ENCODE data around the gene C2orf69.
A peak's percentile ranks its signal among the peaks of the same experiment; 100 is the strongest.

The C2orf69 gene

DNA sequence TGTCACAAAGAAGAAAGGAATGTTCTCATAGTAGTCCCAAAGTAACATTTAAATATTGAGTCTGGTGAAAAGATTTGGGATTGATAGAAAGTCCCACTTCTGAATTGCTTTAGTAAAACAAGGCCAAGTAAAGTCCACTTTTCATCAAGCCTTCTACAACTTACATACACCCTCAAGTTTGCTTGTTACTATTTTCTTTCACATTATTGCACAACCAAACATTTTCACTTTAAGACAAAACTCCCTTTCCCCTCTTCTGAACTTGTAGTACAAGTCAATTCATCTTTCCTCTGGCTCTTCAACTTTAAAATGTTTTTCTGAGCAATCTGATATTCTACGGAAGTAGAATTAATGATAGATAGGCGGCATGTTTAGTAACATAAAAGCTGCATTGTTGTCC lies 55.3 kb downstream of the C2orf69 start:
- Mint-ChIP-seq H3K27ac (no peak overlapping the region), H3K27me3 (no peaks in the 10 kb centered on the region), H3K4me3 (no peak overlapping the region), H3K36me3 (peaks cover 23 to 40% of the 10 kb centered on the region in 2 donors), H3K4me1 (peaks cover 4 to 12% of the 10 kb centered on the region in 2 donors), H3K9me3 (no peaks in the 10 kb centered on the region)
- ATAC-seq (replicated peaks) (no peak), DNase-seq (no peak)

DNA sequence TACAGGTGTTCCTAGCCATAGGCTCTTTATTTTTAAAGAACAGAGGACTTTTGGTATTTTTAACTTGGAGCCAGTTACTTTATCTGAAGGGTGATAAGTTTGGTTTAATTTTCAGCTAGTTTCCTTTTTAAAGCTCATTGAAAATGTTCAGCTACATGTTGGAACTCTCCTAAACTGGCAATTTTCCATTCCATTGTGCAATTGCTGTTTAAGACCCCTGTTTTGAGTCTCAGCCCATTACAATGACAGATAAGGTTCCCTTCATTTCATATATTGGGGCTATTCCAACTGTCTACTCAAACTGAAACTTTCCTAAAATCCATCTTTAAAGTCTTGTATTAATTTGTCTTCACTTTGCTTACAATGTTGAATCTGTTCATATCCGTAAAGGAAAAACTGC lies 55.9 kb downstream of the C2orf69 start:
- DNase-seq (no peak), ATAC-seq (replicated peaks) (no peak)
- H3K36me3 Mint-ChIP-seq, result peaks cover 19 to 37% of the 10 kb centered on the region in 2 donors
- no peaks in the 10 kb centered on the region for H3K27me3 Mint-ChIP-seq
- H3K4me3 Mint-ChIP-seq, result no peak overlapping the region
- H3K9me3 Mint-ChIP-seq, result no peaks in the 10 kb centered on the region
- H3K4me1 Mint-ChIP-seq, result peaks cover 4 to 7% of the 10 kb centered on the region in 2 donors
- H3K27ac Mint-ChIP-seq, result no peak overlapping the region

DNA sequence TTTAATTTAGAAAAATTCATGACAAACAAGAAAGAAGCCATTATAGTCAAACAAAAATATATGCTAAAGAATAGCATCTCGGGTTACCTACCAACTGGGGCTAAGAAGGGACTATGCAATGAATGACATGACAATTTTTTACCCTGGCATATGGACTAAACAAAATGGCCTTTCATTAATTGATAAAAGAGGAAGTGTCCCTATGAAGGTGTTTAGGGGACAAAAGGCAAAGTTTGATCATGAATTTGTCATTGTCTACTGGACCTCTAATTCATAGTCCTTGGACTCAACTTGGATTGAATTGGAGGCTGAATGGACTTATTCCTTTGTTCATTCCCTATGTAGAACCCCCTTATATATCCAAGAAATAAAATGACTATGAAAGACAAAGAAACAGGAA lies 57.0 kb downstream of the C2orf69 start:
- DNase-seq, result no peak
- no peak for ATAC-seq (replicated peaks)
- Mint-ChIP-seq H3K9me3 (no peaks in the 10 kb centered on the region), H3K27me3 (no peaks in the 10 kb centered on the region), H3K27ac (peak overlapping the region; percentile 25), H3K4me3 (no peak overlapping the region), H3K36me3 (peaks cover 13 to 36% of the 10 kb centered on the region in 2 donors), H3K4me1 (no peaks in the 10 kb centered on the region)

DNA sequence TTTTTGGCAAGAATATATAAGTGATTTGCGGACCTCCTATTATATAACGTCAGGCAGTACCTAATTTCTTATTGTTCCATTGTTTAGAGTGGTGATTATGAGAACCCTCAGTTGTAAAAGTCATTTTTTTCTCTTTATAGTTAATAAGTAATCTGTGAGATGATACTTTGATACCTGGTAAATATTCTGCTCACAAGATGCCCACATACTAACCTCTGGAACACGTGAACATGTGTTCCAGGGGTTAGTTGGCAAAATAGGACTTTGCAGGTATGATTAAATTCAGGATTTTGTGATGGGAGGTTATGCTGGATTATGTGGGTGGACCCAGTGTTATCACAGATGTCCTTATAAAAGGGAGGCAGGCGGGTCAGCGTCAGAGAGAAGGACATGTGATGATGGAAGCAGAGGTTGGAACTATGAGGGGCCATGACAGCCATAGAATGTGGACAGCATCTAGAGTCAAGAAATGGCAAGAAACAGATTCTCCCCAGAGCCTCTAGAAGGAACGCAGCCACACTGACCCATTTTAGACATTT lies 61.1 kb downstream of the C2orf69 start:
- Mint-ChIP-seq H3K27me3 (no peaks in the 10 kb centered on the region), H3K4me3 (no peak overlapping the region), H3K36me3 (peaks cover 20 to 42% of the 10 kb centered on the region in 2 donors), H3K9me3 (peaks cover 2 to 4% of the 10 kb centered on the region in 2 donors), H3K27ac (no peak overlapping the region), H3K4me1 (peaks cover 0 to under 1% of the 10 kb centered on the region in 2 donors)
- DNase-seq (no peak), ATAC-seq (replicated peaks) (no peak)

DNA sequence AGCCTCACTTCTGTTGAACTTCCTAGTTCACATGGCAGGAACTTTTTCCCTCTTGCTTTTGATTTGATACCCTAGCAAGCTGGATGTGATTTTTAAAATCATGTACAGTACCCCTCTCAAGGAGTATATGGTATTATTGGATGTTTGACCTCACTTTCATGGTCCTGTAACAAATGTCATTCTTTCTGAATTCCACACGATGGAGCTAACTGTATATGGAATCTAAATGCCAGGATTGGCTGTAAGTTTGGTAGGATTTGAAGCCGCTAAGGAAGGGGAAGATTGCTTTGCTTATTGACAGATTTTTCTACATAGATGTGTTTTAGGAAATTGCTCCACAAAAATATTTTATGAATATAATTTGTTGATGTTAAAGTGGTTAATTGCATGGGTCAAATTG lies 62.6 kb downstream of the C2orf69 start:
- Mint-ChIP-seq H3K4me1 (peaks cover 7 to 16% of the 10 kb centered on the region in 2 donors), H3K27me3 (no peaks in the 10 kb centered on the region), H3K9me3 (peaks cover 2 to 4% of the 10 kb centered on the region in 2 donors), H3K27ac (no peak overlapping the region), H3K4me3 (no peak overlapping the region), H3K36me3 (peaks cover 16 to 33% of the 10 kb centered on the region in 2 donors)
- DNase-seq (no peak), ATAC-seq (replicated peaks) (no peak)

DNA sequence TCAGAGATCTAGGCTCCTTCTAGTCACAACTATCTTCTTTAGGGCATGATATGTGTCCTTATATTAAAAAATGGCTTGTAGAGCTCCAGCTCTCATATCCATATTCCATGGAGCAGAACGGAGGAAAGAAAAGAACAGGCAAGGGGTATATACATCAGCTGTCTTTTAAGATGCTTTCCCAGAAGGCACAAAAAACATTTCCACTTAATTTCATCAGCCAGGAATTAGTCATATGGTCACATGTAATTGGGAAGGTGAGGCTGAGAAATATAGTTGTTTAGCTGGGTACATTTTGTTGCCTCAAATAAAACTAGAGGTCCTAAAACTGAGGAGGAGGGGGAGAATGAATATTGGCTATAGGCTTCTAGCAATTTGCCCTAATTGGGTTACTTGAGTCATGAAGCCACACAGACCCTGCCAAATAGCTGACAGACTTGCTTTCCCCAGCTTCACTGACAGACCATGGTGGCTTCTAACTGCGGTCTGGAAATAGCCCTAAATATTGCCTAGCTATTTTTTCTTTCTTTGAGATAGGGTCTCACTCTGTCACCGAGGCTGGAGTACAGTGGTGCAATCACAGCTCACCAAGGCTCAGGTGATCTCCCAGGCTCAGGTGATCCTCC lies 64.3 kb downstream of the C2orf69 start:
- Mint-ChIP-seq H3K36me3 (peaks cover 14 to 30% of the 10 kb centered on the region in 2 donors), H3K27ac (no peak overlapping the region), H3K9me3 (peaks cover 2 to 4% of the 10 kb centered on the region in 2 donors), H3K4me3 (no peak overlapping the region), H3K27me3 (no peaks in the 10 kb centered on the region), H3K4me1 (peaks cover 11 to 22% of the 10 kb centered on the region in 2 donors)
- ATAC-seq (replicated peaks) (no peak), DNase-seq (no peak)
